WTC11 (cell line): ENCODE measurements around the gene XIST. TPM values are rescaled to one million over a fixed set of nuclear protein-coding genes. Genes with fewer than 3 reads are reported as not detected.
"Not testable (repeated sequence)": the region's sequence is repeated elsewhere in the genome, so short reads cannot be mapped to it uniquely, and the experiment has no call there.

Source experiments
- ATAC-seq: fragments of 200-7000 bp; cut with Tn5 transposase; 2 replicates; pipeline ENCODE4 v1.10.0; 2021; ENCODE audit warnings: mild to moderate bottlenecking, moderate library complexity
- CTCF ChIA-PET: fragments of 300-600 bp; sonication (Branson Sonifier 250); formaldehyde crosslinking; loops from one replicate; lab custom pipeline; 2021; ENCODE audit warnings: antibody characterized with exemption; lab: Charles Lee
- POLR2A ChIA-PET: fragments of 350-600 bp; sonication (Branson Sonifier 250); formaldehyde crosslinking; loops from one replicate; lab custom pipeline; 2021; ENCODE audit warnings: antibody characterized with exemption; lab: Charles Lee
- DNase-seq: peaks from one replicate; pipeline ENCODE4 v3.0.0; 2021; ENCODE audit warnings: low spot score
- H3K27ac Mint-ChIP-seq: 2 replicates; pipeline ENCODE4 v1.8.0; 2021; ENCODE audit warnings: mixed read lengths
- H3K27me3 Mint-ChIP-seq: 2 replicates; pipeline ENCODE4 v1.8.0; 2021; ENCODE audit warnings: low read depth, mild to moderate bottlenecking, moderate library complexity, mixed read lengths
- H3K36me3 Mint-ChIP-seq: 2 replicates; pipeline ENCODE4 v1.8.0; 2021; ENCODE audit warnings: mixed read lengths
- H3K4me1 Mint-ChIP-seq: 2 replicates; pipeline ENCODE4 v1.8.0; 2022; ENCODE audit warnings: mixed read lengths
- H3K4me3 Mint-ChIP-seq: 2 replicates; pipeline ENCODE4 v1.8.0; 2021; ENCODE audit warnings: mild to moderate bottlenecking, moderate library complexity, mixed read lengths
- H3K9me3 Mint-ChIP-seq: 2 replicates; pipeline ENCODE4 v1.8.0; 2021; ENCODE audit warnings: mixed read lengths
- FOXP1 ChIP-seq: sonication (generic); formaldehyde crosslinking; IDR thresholded peaks from 2 replicates; pipeline ENCODE4 v1.8.0; 2022; ENCODE audit warnings: missing genetic modification reagents, mild to moderate bottlenecking, moderate library complexity, borderline replicate concordance
- GTF2I ChIP-seq: fragments of 250-450 bp; sonication (Bioruptor Pico); conservative IDR thresholded peaks from 2 replicates; pipeline ENCODE4 v1.4.0; 2021; ENCODE audit warnings: mild to moderate bottlenecking
- HMGA2 ChIP-seq: fragments of 250-450 bp; sonication (Bioruptor Pico); IDR thresholded peaks from 2 replicates; pipeline ENCODE4 v1.4.0; 2021; ENCODE audit warnings: mild to moderate bottlenecking, moderate library complexity
- IRF2 ChIP-seq: sonication (generic); formaldehyde crosslinking; IDR thresholded peaks from 2 replicates; pipeline ENCODE4 v1.8.0; 2022; ENCODE audit warnings: low read depth, missing genetic modification reagents, borderline replicate concordance
- NFYB ChIP-seq: sonication (generic); formaldehyde crosslinking; conservative IDR thresholded peaks from 2 replicates; pipeline ENCODE4 v1.8.0; 2022; ENCODE audit warnings: low read depth, missing genetic modification reagents
- NR3C1 ChIP-seq: sonication (generic); formaldehyde crosslinking; conservative IDR thresholded peaks from 2 replicates; pipeline ENCODE4 v1.8.1; 2023; ENCODE audit warnings: low read depth, mild to moderate bottlenecking, missing genetic modification reagents
- RELA ChIP-seq: sonication (generic); formaldehyde crosslinking; IDR thresholded peaks from 2 replicates; pipeline ENCODE4 v1.8.1; 2022; ENCODE audit warnings: missing genetic modification reagents, mild to moderate bottlenecking, borderline replicate concordance
- SP1 ChIP-seq: sonication (generic); formaldehyde crosslinking; conservative IDR thresholded peaks from 2 replicates; pipeline ENCODE4 v1.8.1; 2022; ENCODE audit warnings: missing genetic modification reagents
- ZNF317 ChIP-seq: sonication (generic); formaldehyde crosslinking; IDR thresholded peaks from 2 replicates; pipeline ENCODE4 v1.8.1; 2023; ENCODE audit warnings: low read depth, mild to moderate bottlenecking, moderate library complexity, missing genetic modification reagents, borderline replicate concordance
- ZNF396 ChIP-seq: fragments of 250-450 bp; sonication (Bioruptor Pico); IDR thresholded peaks from 2 replicates; pipeline ENCODE4 v1.8.0; 2021; ENCODE audit warnings: mild to moderate bottlenecking, moderate library complexity, borderline replicate concordance
- ZNF416 ChIP-seq: fragments of 250-450 bp; sonication (Bioruptor Pico); IDR thresholded peaks from 2 replicates; pipeline ENCODE4 v1.9.0; 2021; ENCODE audit warnings: mild to moderate bottlenecking, inconsistent platforms
- total RNA-seq: library from RNA; stranded (reverse); gene quantifications from 3 replicates; pipeline ENCODE4 v1.2.3, GENCODE V29; 2021
- TF ChIP-seq, protein P1 (sequence below): sonication (generic); formaldehyde crosslinking; IDR thresholded peaks from 2 replicates; pipeline ENCODE4 v1.8.0; 2023; ENCODE audit warnings: missing genetic modification reagents
- TF ChIP-seq, protein P2 (sequence below): sonication (generic); formaldehyde crosslinking; IDR thresholded peaks from 2 replicates; pipeline ENCODE4 v1.8.1; 2022; ENCODE audit warnings: low read depth, mild to moderate bottlenecking, moderate library complexity, missing genetic modification reagents, borderline replicate concordance
- TF ChIP-seq, protein P3 (sequence below): sonication (generic); formaldehyde crosslinking; IDR thresholded peaks from 2 replicates; pipeline ENCODE4 v1.8.1; 2023; ENCODE audit warnings: mild to moderate bottlenecking, missing genetic modification reagents, moderate library complexity
- TF ChIP-seq, protein P4 (sequence below): sonication (generic); formaldehyde crosslinking; IDR thresholded peaks from 2 replicates; pipeline ENCODE4 v1.8.1; 2023; ENCODE audit warnings: mild to moderate bottlenecking, missing genetic modification reagents, borderline replicate concordance
- TF ChIP-seq, protein P5 (sequence below): sonication (generic); formaldehyde crosslinking; IDR thresholded peaks from 2 replicates; pipeline ENCODE4 v1.8.0; 2023; ENCODE audit warnings: missing genetic modification reagents, mild to moderate bottlenecking, borderline replicate concordance
- TF ChIP-seq, protein P6 (sequence below): sonication (generic); formaldehyde crosslinking; IDR thresholded peaks from 2 replicates; pipeline ENCODE4 v1.8.0; 2022; ENCODE audit warnings: mild to moderate bottlenecking, missing genetic modification reagents

The XIST gene
- total RNA-seq, 1 experiment from 2014 or later, result 0.77 TPM

DNA sequence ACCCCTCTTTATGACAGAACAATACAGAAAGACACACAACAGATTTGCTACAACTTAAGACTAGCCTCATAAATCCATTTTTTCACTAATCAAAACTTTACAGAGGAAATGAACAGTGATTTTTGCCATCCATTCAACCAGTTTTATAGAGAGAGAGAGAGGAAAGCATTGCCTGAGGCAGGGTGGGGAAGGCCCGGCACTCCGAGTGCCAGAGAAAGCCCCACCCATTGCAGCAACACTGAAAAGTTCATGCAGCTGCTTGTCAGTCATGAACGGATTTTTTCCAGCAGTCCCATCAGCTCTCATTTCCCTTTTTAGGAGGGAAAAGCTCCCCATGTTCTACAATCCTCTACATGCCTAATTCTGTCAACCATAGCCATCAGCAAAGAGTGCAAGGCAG lies 52.6 kb downstream of the XIST start:
- no peaks in the 10 kb centered on the region for H3K9me3 Mint-ChIP-seq
- H3K27ac Mint-ChIP-seq, result no peak overlapping the region
- CTCF ChIA-PET, result no interaction called here
- TF ChIP-seq, protein P1, sequence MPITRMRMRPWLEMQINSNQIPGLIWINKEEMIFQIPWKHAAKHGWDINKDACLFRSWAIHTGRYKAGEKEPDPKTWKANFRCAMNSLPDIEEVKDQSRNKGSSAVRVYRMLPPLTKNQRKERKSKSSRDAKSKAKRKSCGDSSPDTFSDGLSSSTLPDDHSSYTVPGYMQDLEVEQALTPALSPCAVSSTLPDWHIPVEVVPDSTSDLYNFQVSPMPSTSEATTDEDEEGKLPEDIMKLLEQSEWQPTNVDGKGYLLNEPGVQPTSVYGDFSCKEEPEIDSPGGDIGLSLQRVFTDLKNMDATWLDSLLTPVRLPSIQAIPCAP (CRISPR knock-in tag), result no peak
- TF ChIP-seq ZNF317 (CRISPR knock-in tag) (no peak), FOXP1 (CRISPR knock-in tag) (no peak), NFYB (CRISPR knock-in tag) (no peak), ZNF396 (CRISPR knock-in tag) (no peak), HMGA2 (CRISPR knock-in tag) (no peak), IRF2 (CRISPR knock-in tag) (no peak), NR3C1 (CRISPR knock-in tag) (no peak), RELA (no peak)
- TF ChIP-seq, protein P2, sequence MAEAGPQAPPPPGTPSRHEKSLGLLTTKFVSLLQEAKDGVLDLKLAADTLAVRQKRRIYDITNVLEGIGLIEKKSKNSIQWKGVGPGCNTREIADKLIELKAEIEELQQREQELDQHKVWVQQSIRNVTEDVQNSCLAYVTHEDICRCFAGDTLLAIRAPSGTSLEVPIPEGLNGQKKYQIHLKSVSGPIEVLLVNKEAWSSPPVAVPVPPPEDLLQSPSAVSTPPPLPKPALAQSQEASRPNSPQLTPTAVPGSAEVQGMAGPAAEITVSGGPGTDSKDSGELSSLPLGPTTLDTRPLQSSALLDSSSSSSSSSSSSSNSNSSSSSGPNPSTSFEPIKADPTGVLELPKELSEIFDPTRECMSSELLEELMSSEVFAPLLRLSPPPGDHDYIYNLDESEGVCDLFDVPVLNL (CRISPR knock-in tag), result no peak
- TF ChIP-seq, protein P3, sequence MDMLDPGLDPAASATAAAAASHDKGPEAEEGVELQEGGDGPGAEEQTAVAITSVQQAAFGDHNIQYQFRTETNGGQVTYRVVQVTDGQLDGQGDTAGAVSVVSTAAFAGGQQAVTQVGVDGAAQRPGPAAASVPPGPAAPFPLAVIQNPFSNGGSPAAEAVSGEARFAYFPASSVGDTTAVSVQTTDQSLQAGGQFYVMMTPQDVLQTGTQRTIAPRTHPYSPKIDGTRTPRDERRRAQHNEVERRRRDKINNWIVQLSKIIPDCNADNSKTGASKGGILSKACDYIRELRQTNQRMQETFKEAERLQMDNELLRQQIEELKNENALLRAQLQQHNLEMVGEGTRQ (CRISPR knock-in tag), result no peak
- TF ChIP-seq, protein P4, sequence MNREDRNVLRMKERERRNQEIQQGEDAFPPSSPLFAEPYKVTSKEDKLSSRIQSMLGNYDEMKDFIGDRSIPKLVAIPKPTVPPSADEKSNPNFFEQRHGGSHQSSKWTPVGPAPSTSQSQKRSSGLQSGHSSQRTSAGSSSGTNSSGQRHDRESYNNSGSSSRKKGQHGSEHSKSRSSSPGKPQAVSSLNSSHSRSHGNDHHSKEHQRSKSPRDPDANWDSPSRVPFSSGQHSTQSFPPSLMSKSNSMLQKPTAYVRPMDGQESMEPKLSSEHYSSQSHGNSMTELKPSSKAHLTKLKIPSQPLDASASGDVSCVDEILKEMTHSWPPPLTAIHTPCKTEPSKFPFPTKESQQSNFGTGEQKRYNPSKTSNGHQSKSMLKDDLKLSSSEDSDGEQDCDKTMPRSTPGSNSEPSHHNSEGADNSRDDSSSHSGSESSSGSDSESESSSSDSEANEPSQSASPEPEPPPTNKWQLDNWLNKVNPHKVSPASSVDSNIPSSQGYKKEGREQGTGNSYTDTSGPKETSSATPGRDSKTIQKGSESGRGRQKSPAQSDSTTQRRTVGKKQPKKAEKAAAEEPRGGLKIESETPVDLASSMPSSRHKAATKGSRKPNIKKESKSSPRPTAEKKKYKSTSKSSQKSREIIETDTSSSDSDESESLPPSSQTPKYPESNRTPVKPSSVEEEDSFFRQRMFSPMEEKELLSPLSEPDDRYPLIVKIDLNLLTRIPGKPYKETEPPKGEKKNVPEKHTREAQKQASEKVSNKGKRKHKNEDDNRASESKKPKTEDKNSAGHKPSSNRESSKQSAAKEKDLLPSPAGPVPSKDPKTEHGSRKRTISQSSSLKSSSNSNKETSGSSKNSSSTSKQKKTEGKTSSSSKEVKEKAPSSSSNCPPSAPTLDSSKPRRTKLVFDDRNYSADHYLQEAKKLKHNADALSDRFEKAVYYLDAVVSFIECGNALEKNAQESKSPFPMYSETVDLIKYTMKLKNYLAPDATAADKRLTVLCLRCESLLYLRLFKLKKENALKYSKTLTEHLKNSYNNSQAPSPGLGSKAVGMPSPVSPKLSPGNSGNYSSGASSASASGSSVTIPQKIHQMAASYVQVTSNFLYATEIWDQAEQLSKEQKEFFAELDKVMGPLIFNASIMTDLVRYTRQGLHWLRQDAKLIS (CRISPR knock-in tag), result no peak
- TF ChIP-seq, all 79 proteins: peak for 0
- no peaks in the 10 kb centered on the region; the same call in 1 of the 2 replicates for H3K27me3 Mint-ChIP-seq
- POLR2A ChIA-PET, result no interaction called here
- no peak overlapping the region for H3K4me3 Mint-ChIP-seq
- ATAC-seq, result no peak
- no peak for DNase-seq
- H3K4me1 Mint-ChIP-seq, result no peaks in the 10 kb centered on the region
- no peaks in the 10 kb centered on the region; the same call in none of the 2 replicates for H3K36me3 Mint-ChIP-seq

DNA sequence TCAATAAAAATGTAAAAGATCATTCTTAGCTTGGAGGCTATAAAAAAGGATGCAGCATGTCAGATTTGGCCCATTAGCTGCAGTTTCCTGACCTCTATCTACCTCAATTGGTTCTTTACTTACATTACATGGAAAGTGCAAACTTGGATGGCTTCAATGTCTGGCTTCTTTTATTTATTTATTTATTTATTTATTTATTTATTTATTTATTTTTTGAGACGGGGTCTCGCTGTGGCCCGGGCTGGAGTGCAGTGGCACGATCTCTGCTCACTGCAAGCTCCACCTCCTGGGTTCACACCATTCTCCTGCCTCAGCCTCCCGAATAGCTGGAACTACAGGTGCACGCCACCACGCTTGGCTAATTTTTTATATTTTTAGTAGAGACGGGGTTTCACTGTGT lies 60.0 kb downstream of the XIST start:
- peaks cover 17% of the 10 kb centered on the region for H3K36me3 Mint-ChIP-seq
- H3K4me3 Mint-ChIP-seq, H3K4me1 Mint-ChIP-seq, H3K27ac Mint-ChIP-seq, ATAC-seq, DNase-seq, POLR2A ChIA-PET, CTCF ChIA-PET, H3K27me3 Mint-ChIP-seq: not testable (repeated sequence)
- H3K9me3 Mint-ChIP-seq, result peaks cover 17% of the 10 kb centered on the region

DNA sequence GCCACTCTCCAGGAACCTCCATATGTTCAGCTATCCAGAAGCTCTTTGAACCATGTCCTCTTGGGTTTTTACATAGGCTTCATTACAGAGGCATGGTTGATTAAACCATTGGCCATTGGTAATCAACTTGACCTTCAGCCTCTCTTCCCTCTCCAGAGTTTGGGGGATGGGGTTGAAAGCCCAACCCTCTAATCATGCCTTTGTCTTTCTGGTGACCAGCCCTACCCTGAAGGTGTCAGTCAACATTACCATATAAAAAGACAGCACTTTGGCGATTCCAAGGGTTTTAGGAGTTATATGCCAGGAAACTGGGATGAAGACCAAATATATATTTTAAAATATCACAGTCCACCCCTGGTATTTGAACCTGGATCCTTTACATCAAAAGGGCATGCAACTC lies 67.0 kb downstream of the XIST start:
- H3K36me3 Mint-ChIP-seq, result peaks cover 17% of the 10 kb centered on the region
- POLR2A ChIA-PET, result no interaction called here
- no peak for DNase-seq
- TF ChIP-seq SP1 (CRISPR knock-in tag), result no peak
- TF ChIP-seq HMGA2 (CRISPR knock-in tag), result no peak
- TF ChIP-seq, protein P5, sequence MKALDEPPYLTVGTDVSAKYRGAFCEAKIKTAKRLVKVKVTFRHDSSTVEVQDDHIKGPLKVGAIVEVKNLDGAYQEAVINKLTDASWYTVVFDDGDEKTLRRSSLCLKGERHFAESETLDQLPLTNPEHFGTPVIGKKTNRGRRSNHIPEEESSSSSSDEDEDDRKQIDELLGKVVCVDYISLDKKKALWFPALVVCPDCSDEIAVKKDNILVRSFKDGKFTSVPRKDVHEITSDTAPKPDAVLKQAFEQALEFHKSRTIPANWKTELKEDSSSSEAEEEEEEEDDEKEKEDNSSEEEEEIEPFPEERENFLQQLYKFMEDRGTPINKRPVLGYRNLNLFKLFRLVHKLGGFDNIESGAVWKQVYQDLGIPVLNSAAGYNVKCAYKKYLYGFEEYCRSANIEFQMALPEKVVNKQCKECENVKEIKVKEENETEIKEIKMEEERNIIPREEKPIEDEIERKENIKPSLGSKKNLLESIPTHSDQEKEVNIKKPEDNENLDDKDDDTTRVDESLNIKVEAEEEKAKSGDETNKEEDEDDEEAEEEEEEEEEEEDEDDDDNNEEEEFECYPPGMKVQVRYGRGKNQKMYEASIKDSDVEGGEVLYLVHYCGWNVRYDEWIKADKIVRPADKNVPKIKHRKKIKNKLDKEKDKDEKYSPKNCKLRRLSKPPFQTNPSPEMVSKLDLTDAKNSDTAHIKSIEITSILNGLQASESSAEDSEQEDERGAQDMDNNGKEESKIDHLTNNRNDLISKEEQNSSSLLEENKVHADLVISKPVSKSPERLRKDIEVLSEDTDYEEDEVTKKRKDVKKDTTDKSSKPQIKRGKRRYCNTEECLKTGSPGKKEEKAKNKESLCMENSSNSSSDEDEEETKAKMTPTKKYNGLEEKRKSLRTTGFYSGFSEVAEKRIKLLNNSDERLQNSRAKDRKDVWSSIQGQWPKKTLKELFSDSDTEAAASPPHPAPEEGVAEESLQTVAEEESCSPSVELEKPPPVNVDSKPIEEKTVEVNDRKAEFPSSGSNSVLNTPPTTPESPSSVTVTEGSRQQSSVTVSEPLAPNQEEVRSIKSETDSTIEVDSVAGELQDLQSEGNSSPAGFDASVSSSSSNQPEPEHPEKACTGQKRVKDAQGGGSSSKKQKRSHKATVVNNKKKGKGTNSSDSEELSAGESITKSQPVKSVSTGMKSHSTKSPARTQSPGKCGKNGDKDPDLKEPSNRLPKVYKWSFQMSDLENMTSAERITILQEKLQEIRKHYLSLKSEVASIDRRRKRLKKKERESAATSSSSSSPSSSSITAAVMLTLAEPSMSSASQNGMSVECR, result no peak
- TF ChIP-seq, protein P6, sequence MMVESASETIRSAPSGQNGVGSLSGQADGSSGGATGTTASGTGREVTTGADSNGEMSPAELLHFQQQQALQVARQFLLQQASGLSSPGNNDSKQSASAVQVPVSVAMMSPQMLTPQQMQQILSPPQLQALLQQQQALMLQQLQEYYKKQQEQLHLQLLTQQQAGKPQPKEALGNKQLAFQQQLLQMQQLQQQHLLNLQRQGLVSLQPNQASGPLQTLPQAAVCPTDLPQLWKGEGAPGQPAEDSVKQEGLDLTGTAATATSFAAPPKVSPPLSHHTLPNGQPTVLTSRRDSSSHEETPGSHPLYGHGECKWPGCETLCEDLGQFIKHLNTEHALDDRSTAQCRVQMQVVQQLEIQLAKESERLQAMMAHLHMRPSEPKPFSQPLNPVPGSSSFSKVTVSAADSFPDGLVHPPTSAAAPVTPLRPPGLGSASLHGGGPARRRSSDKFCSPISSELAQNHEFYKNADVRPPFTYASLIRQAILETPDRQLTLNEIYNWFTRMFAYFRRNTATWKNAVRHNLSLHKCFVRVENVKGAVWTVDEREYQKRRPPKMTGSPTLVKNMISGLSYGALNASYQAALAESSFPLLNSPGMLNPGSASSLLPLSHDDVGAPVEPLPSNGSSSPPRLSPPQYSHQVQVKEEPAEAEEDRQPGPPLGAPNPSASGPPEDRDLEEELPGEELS, result no peak
- TF ChIP-seq GTF2I (CRISPR knock-in tag), result no peak
- no peak for TF ChIP-seq ZNF416 (CRISPR knock-in tag)

More for the DNA sequence above, 67.0 kb downstream of the XIST start:
- Mint-ChIP-seq H3K4me3 (no peak overlapping the region), H3K9me3 (peaks cover 22% of the 10 kb centered on the region), H3K4me1 (peaks cover 45% of the 10 kb centered on the region), H3K27me3 (no peaks in the 10 kb centered on the region), H3K27ac (no peak overlapping the region)
- ATAC-seq, result peak; percentile 64
- CTCF ChIA-PET, result no interaction called here
